K562 (cell line): Measurements from ENCODE around the gene SPTBN4. TPM values are rescaled to one million over a fixed set of nuclear protein-coding genes. Genes with fewer than 3 reads are reported as not detected.

Experiments used
- ATAC-seq: fragments of 200-7000 bp; cut with Tn5 transposase; 3 replicates; pipeline ENCODE4 v1.9.1; 2020; ENCODE audit warnings: moderate library complexity
- BruUV-seq: library from RNA; stranded (reverse); fragments of 400-500 nt; replicated peaks from 2 replicates; lab custom pipeline; 2021; lab: Mats Ljungman, UMichigan
- CTCF ChIA-PET: fragments of 300-600 bp; formaldehyde crosslinking; extraction: SDS; loops from one replicate; lab custom pipeline; 2021; ENCODE audit warnings: low intra/inter-chr PET ratio; lab: Yijun Ruan, JAX
- POLR2A ChIA-PET: fragments of 300-600, 350-650 bp; sonication (Branson Sonifier 250); formaldehyde crosslinking; extraction: SDS; loops from one replicate; lab custom pipeline; 2021; ENCODE audit warnings: antibody characterized with exemption, inconsistent platforms; lab: Yijun Ruan, JAX
- DNase-seq, 4 experiments: peaks; one replicate each; pipeline versions ENCODE4 v3.0.0 to v3.0.0-alpha.2; 2011 to 2018; ENCODE audit warnings: low spot score in 3 of 4, mixed read lengths in 3 of 4; ENCODE audit errors: extremely low read depth in 1 of 4
- FAIRE-seq: peaks from 2 replicates; lab custom pipeline; 2011; peaks lifted over from hg19 to GRCh38; lab: Jason Lieb, UNC
- H2AFZ ChIP-seq: 2 replicates; pipeline ENCODE4 v1.6.0; 2011; ENCODE audit warnings: low read depth, low read length, control low read depth, inconsistent platforms
- H3K27ac ChIP-seq: fragments of 200-600 bp; 3 replicates; pipeline ENCODE4 v1.8.0; 2011; ENCODE audit warnings: low read depth, mild to moderate bottlenecking, control low read depth, inconsistent platforms, low read length, moderate library complexity, mixed read lengths; ENCODE audit errors: extremely low read depth
- H3K27me3 ChIP-seq, 2 experiments: fragments of 300-600 bp in 1 of 2; 2 replicates in 1 of 2; 3 replicates in 1 of 2; pipeline versions ENCODE4 v1.6.0 to v1.8.0; 2011; ENCODE audit warnings: inconsistent platforms in 2 of 2, low read length in 2 of 2, mild to moderate bottlenecking in 1 of 2, mixed read lengths in 1 of 2, moderate library complexity in 1 of 2; ENCODE audit not compliant: control insufficient read depth in 2 of 2, insufficient read depth in 2 of 2
- H3K36me3 ChIP-seq: fragments of 300-600 bp; 3 replicates; pipeline ENCODE4 v1.8.0; 2011; ENCODE audit warnings: mild to moderate bottlenecking, low read length, inconsistent platforms; ENCODE audit not compliant: control insufficient read depth, insufficient read depth
- H3K4me1 ChIP-seq, 2 experiments: fragments of 200-600 bp in 1 of 2; replicated peaks in 1 of 2; 2 replicates in 1 of 2; 3 replicates in 1 of 2; pipeline versions ENCODE4 v1.5.1 to v1.8.0; 2011; ENCODE audit warnings: inconsistent platforms in 2 of 2, low read length in 2 of 2, mild to moderate bottlenecking in 1 of 2, mixed read lengths in 1 of 2, moderate library complexity in 1 of 2; ENCODE audit not compliant: control insufficient read depth in 2 of 2, insufficient read depth in 2 of 2
- H3K4me2 ChIP-seq: 2 replicates; pipeline ENCODE4 v1.6.1; 2011; ENCODE audit warnings: low read length, control low read depth, inconsistent platforms, mixed read lengths; ENCODE audit not compliant: insufficient read depth
- H3K4me3 ChIP-seq: fragments of 200-600 bp; sonication (generic), shearing (Covaris generic); 2 replicates; pipeline ENCODE4 v1.5.1; 2016; ENCODE audit warnings: control low read depth, inconsistent platforms
- H3K79me2 ChIP-seq: fragments of 200-600 bp; 3 replicates; pipeline ENCODE4 v1.8.0; 2011; ENCODE audit warnings: low read length, inconsistent platforms; ENCODE audit not compliant: control insufficient read depth, insufficient read depth
- H3K9ac ChIP-seq, 2 experiments: 2 replicates each; pipeline versions ENCODE4 v1.6.0 to v1.6.1; 2011; ENCODE audit warnings: low read depth in 2 of 2, low read length in 2 of 2, control low read depth in 1 of 2, inconsistent platforms in 1 of 2, mild to moderate bottlenecking in 1 of 2, mixed read lengths in 1 of 2; ENCODE audit not compliant: insufficient read depth in 1 of 2
- H3K9me1 ChIP-seq: one replicate; pipeline ENCODE4 v1.6.0; 2011; ENCODE audit warnings: inconsistent platforms, mild to moderate bottlenecking, low read length, moderate library complexity; ENCODE audit not compliant: control insufficient read depth, insufficient read depth
- H3K9me3 ChIP-seq: replicated peaks from 2 replicates; pipeline ENCODE4 v1.5.1; 2011; ENCODE audit warnings: low read depth, low read length, inconsistent platforms; ENCODE audit not compliant: control insufficient read depth, insufficient read depth
- H4K20me1 ChIP-seq: replicated peaks from 2 replicates; pipeline ENCODE4 v1.6.1; 2011; ENCODE audit warnings: low read length, inconsistent platforms, mixed read lengths; ENCODE audit not compliant: control insufficient read depth, insufficient read depth
- C11orf30 ChIP-seq: fragments of 450-650 bp; IDR thresholded peaks from 2 replicates; pipeline ENCODE4 v1.6.1; 2016; ENCODE audit warnings: low read depth, mild to moderate bottlenecking
- CHD1 ChIP-seq: fragments of 200-600 bp; sonication (generic); IDR thresholded peaks from one replicate; pipeline ENCODE4 v1.6.1; 2012; ENCODE audit warnings: mild to moderate bottlenecking, moderate library complexity, low read length, inconsistent platforms
- FOXJ2 ChIP-seq: fragments of 200-800 bp; sonication (Bioruptor generic); IDR thresholded peaks from 2 replicates; pipeline ENCODE4 v1.6.1; 2016; ENCODE audit warnings: missing genetic modification characterization, missing compliant biosample characterization
- MEIS2 ChIP-seq: fragments of 450-650 bp; IDR thresholded peaks from 2 replicates; pipeline ENCODE4 v1.6.1; 2014; ENCODE audit warnings: mild to moderate bottlenecking; ENCODE audit not compliant: partially characterized antibody
- NR2F6 ChIP-seq: fragments of 450-650 bp; formaldehyde crosslinking; IDR thresholded peaks from 2 replicates; pipeline ENCODE4 v1.4.0; 2020; ENCODE audit warnings: mild to moderate bottlenecking
- POLR3A ChIP-seq: IDR thresholded peaks from 2 replicates; pipeline ENCODE4 v1.6.1; 2011; ENCODE audit warnings: borderline replicate concordance, mild to moderate bottlenecking, moderate library complexity; ENCODE audit not compliant: insufficient read length, insufficient read depth; ENCODE audit errors: extremely low read depth
- WHSC1 ChIP-seq: IDR thresholded peaks from one replicate; pipeline ENCODE4 v1.6.1; 2012; ENCODE audit warnings: low read length, control low read depth, inconsistent platforms
- ZFP36 ChIP-seq: fragments of 150-350 bp; IDR thresholded peaks from 2 replicates; pipeline ENCODE4 v1.6.1; 2018; ENCODE audit warnings: low read length, low read depth; ENCODE audit not compliant: partially characterized antibody
- ZNF165 ChIP-seq: fragments of 250-450 bp; sonication (Bioruptor Pico); IDR thresholded peaks from 2 replicates; pipeline ENCODE4 v1.4.0; 2020; ENCODE audit warnings: borderline replicate concordance
- ZNF277 ChIP-seq: fragments of 250-450 bp; sonication (Bioruptor Pico); IDR thresholded peaks from 2 replicates; pipeline ENCODE4 v1.8.0; 2022; ENCODE audit warnings: inconsistent platforms, mild to moderate bottlenecking, moderate library complexity, borderline replicate concordance
- ZNF592 ChIP-seq: fragments of 450-650 bp; IDR thresholded peaks from 2 replicates; pipeline ENCODE4 v1.6.1; 2017; ENCODE audit warnings: antibody characterized with exemption, mild to moderate bottlenecking
- WGBS: fragments of 100-300 bp; shearing (Covaris generic); methylation state at CpG from one replicate; pipeline ENCODE4 v1.1.6; 2016; ENCODE audit warnings: low coverage, mixed read lengths; ENCODE audit not compliant: insufficient coverage; ENCODE audit errors: missing lambda C conversion rate; 5-methylcytosine and 5-hydroxymethylcytosine counted together
- in situ Hi-C: fragments of 300-500 bp; cut with MboI; formaldehyde crosslinking; loops from 4 replicates; pipeline ENCODE4 v1.15.0; 2018; ENCODE audit warnings: inconsistent platforms, mixed read lengths
- intact Hi-C: fragments of 100-400 bp; cut with micrococcal nuclease; formaldehyde crosslinking; loops from 2 replicates; pipeline ENCODE4 v1.14.2; 2022
- polyA plus RNA-seq, 8 experiments: library from polyadenylated mRNA; depleted of rRNA in 4 of 8; stranded (reverse) in 5 of 8; unstranded in 3 of 8; fragments of >200 nt; fragmentation: Nextera tagmentation in 2 of 8; fragmentation: Illumina TruSeq in 1 of 8; extraction: Ambion mirVana in 2 of 8; extraction: Trizol in 1 of 8; gene quantifications; 2 replicates each; pipeline versions ENCODE4 v1.2.1 to v1.2.3, GENCODE V29; 2011 to 2014; ENCODE audit warnings: inconsistent platforms in 1 of 8, missing spikeins in 1 of 8
- total RNA-seq, 7 experiments: library from RNA; depleted of rRNA in 6 of 7; stranded (reverse); fragments of >200 nt in 6 of 7; fragmentation: Illumina TruSeq in 2 of 7; extraction: Trizol in 2 of 7; gene quantifications; 2 replicates each; pipeline versions ENCODE4 v1.2.1 to v1.2.3, GENCODE V29; 2011 to 2021; ENCODE audit warnings: low replicate concordance in 1 of 7

Gene SPTBN4
- total and polyA plus RNA-seq, 9 of the 15 experiments (the other 6 are each of a cell fraction or from before 2014, with no cell fraction given) = 0.01 to 1.5 (median 0.86) TPM

- H3K27me3 ChIP-seq = peaks cover 6 to 10% of the 10 kb centered on the region in 2 experiments; a peak in 4 of 5 replicates
- TF ChIP-seq WHSC1 = no peak
- TF ChIP-seq C11orf30 = no peak
- no peak for TF ChIP-seq ZNF165 (CRISPR knock-in tag)
- no peak for TF ChIP-seq ZFP36
- TF ChIP-seq ZNF592 = no peak
- no peak for TF ChIP-seq CHD1
- no peak for TF ChIP-seq FOXJ2 (tag)
- no peak for TF ChIP-seq NR2F6 (CRISPR knock-in tag)
- no peak for TF ChIP-seq POLR3A
- no peak for TF ChIP-seq MEIS2
- TF ChIP-seq ZNF277 (CRISPR knock-in tag) = no peak
- TF ChIP-seq, all 486 proteins: peak for 0
- Histone ChIP-seq H3K9ac (no peak overlapping the region), H3K27ac (no peak overlapping the region), H3K79me2 (peaks cover under 1% of the 10 kb centered on the region; the same call in 2 of the 3 replicates), H3K4me1 (peaks cover 4 to 34% of the 10 kb centered on the region in 2 experiments), H3K4me3 (no peak overlapping the region), H4K20me1 (no peaks in the 10 kb centered on the region), H3K4me2 (no peak overlapping the region), H3K9me1 (no peaks in the 10 kb centered on the region), H3K36me3 (no peaks in the 10 kb centered on the region), H2AFZ (no peak overlapping the region), H3K9me3 (no peaks in the 10 kb centered on the region)
- ATAC-seq = no peak
- WGBS = 44% methylated on average over 10 of the region's 10 CpGs
- BruUV-seq = no TSS peak
- no peak for DNase-seq
- in situ Hi-C loops = no loop called here
- intact Hi-C loops = no loop called here
- no peak for FAIRE-seq
- POLR2A ChIA-PET = no interaction called here
- CTCF ChIA-PET = no interaction called here
These were observed 105.2 kb downstream of the SPTBN4 start for GRCh38 chr19:40571831-40572495.
